GM12801 (cell line): Measurements from ENCODE around the gene LZIC.

Experiments
- CTCF ChIP-seq: IDR thresholded peaks from one replicate; pipeline ENCODE4 v1.5.1; 2011; ENCODE audit warnings: control low read depth; ENCODE audit not compliant: insufficient read length; ENCODE audit errors: extremely low read depth

The LZIC gene

GRCh38 chr1:9902060-9902452 lies 41.1 kb downstream of the LZIC start:
- no peak for TF ChIP-seq CTCF

- no peak for TF ChIP-seq CTCF
These were observed 41.8 kb downstream of the LZIC start for GRCh38 chr1:9901148-9902059.

GRCh38 chr1:9900142-9901043 lies 42.8 kb downstream of the LZIC start:
- no peak for TF ChIP-seq CTCF

- no peak for TF ChIP-seq CTCF
These were observed 49.1 kb downstream of the LZIC start for GRCh38 chr1:9894115-9894514.

GRCh38 chr1:9892563-9893528 lies 50.3 kb downstream of the LZIC start:
- TF ChIP-seq CTCF, result no peak

GRCh38 chr1:9891207-9891606 lies 52.0 kb downstream of the LZIC start:
- TF ChIP-seq CTCF, result no peak
